ENCODE measurements around the gene EXOSC10. TPM values are rescaled to one million over a fixed set of nuclear protein-coding genes. Genes with fewer than 3 reads are reported as not detected.
"Not testable (repeated sequence)": the region's sequence is repeated elsewhere in the genome, so short reads cannot be mapped to it uniquely, and the experiment has no call there.

EXOSC10 gene
- total RNA-seq, 1 donor from 2014 or later, result 81.8 TPM

DNA sequence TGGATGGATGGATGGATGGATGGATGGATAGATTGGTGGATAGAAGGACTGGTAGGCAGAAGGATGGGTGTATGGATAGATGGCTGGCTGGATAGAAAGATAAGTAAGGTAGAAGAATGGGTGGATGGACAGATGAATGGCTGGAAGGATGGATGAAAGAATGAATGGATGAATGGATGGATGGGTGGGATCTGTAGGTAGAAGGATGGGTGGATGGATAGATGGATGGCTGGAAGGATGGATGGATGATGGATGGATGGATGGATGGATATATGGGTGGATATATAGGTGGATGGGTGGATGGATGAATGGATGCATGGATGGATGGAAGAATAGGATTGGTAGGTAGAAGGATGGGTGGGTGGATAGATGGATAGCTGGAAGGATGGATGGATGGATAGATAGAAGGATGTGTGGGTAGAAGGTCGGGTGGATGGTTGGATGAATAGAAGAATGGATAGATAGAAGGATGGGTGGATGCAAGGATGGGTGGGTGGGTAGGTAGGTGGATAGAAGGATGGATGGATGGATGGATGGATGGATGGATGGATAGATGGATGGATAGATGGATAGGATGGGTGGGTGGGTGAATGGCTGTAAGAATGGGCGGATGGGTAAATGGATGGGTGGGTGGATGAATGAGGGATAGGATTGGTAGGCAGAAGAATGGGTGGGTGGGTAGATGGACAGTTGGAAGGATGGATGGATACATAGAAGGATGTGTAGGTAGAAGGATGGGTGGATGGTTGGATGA lies 60.1 kb downstream of the EXOSC10 start:
- H3K4me1 Mint-ChIP-seq (ENCODE audit: unreplicated experiment), result peaks cover 6% of the 10 kb centered on the region
- no peaks in the 10 kb centered on the region for H3K36me3 Mint-ChIP-seq
- no peak overlapping the region for H3K27ac Mint-ChIP-seq
- DNase-seq (ENCODE audit: extremely low spot score, unreplicated experiment), result no peak
- no peak overlapping the region for H3K4me3 Mint-ChIP-seq
- TF ChIP-seq, protein P1, sequence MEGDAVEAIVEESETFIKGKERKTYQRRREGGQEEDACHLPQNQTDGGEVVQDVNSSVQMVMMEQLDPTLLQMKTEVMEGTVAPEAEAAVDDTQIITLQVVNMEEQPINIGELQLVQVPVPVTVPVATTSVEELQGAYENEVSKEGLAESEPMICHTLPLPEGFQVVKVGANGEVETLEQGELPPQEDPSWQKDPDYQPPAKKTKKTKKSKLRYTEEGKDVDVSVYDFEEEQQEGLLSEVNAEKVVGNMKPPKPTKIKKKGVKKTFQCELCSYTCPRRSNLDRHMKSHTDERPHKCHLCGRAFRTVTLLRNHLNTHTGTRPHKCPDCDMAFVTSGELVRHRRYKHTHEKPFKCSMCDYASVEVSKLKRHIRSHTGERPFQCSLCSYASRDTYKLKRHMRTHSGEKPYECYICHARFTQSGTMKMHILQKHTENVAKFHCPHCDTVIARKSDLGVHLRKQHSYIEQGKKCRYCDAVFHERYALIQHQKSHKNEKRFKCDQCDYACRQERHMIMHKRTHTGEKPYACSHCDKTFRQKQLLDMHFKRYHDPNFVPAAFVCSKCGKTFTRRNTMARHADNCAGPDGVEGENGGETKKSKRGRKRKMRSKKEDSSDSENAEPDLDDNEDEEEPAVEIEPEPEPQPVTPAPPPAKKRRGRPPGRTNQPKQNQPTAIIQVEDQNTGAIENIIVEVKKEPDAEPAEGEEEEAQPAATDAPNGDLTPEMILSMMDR (conservative IDR thresholded peaks at IDR 0.05), result no peak
- no peaks in the 10 kb centered on the region for H3K9me3 Mint-ChIP-seq
- H3K27me3 Mint-ChIP-seq, result peaks cover 7% of the 10 kb centered on the region

GRCh38 chr1:11037740-11038182 lies 61.9 kb downstream of the EXOSC10 start:
- TF ChIP-seq, protein P1 (conservative IDR thresholded peaks at IDR 0.05), result peak; percentile 99
- H3K27ac Mint-ChIP-seq, result no peak overlapping the region
- no peak for DNase-seq (ENCODE audit: extremely low spot score, unreplicated experiment)

DNA sequence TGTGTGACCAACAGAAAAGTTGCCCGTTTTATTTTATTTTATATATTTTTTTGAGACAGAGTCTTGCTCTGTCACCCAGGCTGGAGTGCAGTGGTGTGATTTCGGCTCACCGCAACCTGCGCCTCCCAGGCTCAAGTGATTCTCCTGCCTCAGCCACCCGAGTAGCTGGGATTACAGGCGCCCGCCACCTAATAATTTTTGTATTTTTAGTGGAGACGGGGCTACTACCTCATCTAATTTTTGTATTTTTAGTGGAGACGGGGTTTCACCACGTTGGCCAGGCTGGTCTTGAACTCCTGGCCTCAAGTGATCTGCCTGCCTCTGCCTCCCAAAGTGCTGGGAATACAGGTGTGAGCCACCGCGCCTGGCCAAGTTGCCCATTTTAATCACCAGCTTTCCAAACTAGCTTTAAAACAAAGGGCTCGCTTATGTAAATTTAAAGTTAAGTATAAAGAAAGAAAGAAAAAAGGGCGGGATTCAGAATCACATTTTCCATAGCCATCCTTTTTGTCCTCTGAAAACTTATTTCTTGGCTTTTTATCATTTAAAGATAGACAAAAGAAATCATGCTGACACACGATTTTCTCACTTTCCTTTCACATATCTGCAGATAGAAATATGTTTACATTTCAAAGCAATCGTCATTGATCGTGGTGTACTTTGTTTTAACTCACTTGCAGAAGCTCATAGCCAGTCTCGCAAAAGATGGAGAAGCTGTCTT lies 62.5 kb downstream of the EXOSC10 start:
- not testable (repeated sequence) for H3K4me3 Mint-ChIP-seq; H3K4me1 Mint-ChIP-seq (ENCODE audit: unreplicated experiment); H3K9me3 Mint-ChIP-seq; H3K27ac Mint-ChIP-seq; H3K36me3 Mint-ChIP-seq; DNase-seq (ENCODE audit: extremely low spot score, unreplicated experiment); H3K27me3 Mint-ChIP-seq

More at GRCh38 chr1:11037740-11038182, 61.9 kb downstream of the EXOSC10 start:
- no peak overlapping the region for H3K4me3 Mint-ChIP-seq
- H3K4me1 Mint-ChIP-seq (ENCODE audit: unreplicated experiment), result peaks cover 6% of the 10 kb centered on the region
- H3K27me3 Mint-ChIP-seq, result peaks cover 7% of the 10 kb centered on the region
- H3K9me3 Mint-ChIP-seq, result no peaks in the 10 kb centered on the region
- no peaks in the 10 kb centered on the region for H3K36me3 Mint-ChIP-seq

DNA sequence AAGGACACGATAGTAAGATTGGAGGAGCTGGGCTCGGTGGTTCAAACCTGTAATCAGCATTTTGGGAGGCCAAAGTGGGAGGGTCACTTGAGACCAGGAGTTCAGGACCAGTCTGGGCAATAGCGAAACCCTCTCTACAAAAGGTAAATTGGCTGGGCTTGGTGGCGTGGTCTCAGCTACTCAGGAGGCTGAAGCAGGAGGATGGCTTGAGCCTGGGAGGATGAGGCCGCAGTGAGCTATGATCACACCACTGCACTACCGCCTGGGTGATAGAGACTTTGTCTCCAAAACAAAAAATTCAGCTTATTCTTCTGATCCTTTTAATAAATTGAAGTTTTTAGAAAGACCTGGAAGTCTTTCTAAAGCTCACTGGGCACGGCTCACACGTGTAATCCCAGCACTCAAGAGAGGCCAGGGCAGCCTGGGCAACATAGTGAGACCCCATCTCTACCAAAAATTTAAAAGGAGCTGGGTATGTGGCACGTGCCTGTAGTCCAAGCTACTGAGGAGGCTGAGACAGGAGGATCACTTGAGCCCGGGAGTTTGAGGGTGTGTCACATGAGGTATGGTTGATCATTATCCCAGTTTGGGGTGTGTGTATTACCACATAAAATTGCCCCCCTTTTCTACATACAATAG lies 67.9 kb downstream of the EXOSC10 start:
- no peak for DNase-seq (ENCODE audit: extremely low spot score, unreplicated experiment)

GRCh38 chr1:11030865-11031264 lies 68.8 kb downstream of the EXOSC10 start:
- no peaks in the 10 kb centered on the region for H3K9me3 Mint-ChIP-seq
- DNase-seq (ENCODE audit: extremely low spot score, unreplicated experiment), result no peak
- TF ChIP-seq, protein P1 (conservative IDR thresholded peaks at IDR 0.05), result no peak
- H3K27me3 Mint-ChIP-seq, result no peaks in the 10 kb centered on the region
- peaks cover 19% of the 10 kb centered on the region for H3K36me3 Mint-ChIP-seq
- no peak overlapping the region for H3K4me3 Mint-ChIP-seq
- no peak overlapping the region for H3K27ac Mint-ChIP-seq
- H3K4me1 Mint-ChIP-seq (ENCODE audit: unreplicated experiment), result no peaks in the 10 kb centered on the region

More for the DNA sequence above, 67.9 kb downstream of the EXOSC10 start:
- Mint-ChIP-seq H3K27me3 (no peaks in the 10 kb centered on the region), H3K4me1 (ENCODE audit: unreplicated experiment) (no peaks in the 10 kb centered on the region), H3K4me3 (no peak overlapping the region), H3K27ac (no peak overlapping the region), H3K9me3 (no peaks in the 10 kb centered on the region), H3K36me3 (peaks cover 13% of the 10 kb centered on the region)
- TF ChIP-seq, protein P1 (conservative IDR thresholded peaks at IDR 0.05), result no peak

Measured in type B pancreatic cell (in vitro differentiated cells).